Measurements from ENCODE around the gene MFAP2. TPM values are rescaled to one million over a fixed set of nuclear protein-coding genes. Genes with fewer than 3 reads are reported as not detected.

MFAP2 gene
- total and polyA plus RNA-seq, 2 of the 8 experiments (the other 6 are each of a cell fraction or from before 2014, with no cell fraction given), result 172 to 326 TPM

DNA sequence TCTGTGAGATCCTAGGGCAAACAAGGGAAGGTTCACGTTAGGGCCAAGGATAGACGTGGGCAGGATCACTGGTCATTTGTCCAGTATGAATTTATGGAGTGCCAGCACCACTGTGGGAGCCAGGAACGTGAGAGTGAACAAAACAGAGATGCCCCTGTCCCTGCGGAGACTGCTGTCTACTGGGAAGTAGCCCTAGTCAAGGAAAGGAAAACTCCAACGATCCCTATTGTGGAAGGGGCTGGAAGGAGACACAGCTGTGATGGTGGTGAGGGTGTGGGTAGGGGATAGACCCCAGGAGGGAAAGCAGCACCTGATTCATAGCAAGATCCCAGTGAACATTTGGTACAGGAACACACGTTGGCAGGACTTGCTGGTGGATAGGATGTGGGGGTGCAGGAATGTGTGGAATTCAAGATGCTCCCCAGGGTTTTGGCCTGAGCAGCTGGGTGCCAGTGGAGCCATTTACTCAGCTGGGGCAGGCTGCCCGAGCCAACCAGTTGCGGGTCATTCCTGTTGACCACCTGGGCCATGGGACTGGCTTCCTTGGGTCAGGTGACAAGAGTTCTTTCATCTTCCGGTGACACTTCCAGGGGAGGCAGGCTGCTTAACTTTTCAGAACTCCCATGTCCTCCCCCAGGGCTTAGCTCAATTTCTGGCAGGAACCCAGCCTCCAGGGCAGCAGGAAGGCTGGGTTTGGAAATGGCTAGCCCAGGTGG, 32.5 kb upstream of the MFAP2 start (continued):
- TF ChIP-seq EP300 (IDR thresholded peaks at IDR 0.05; ENCODE audit: borderline replicate concordance in 1 of 2, low read depth in 2 of 2, low read length in 2 of 2) (no peak), BCL11A (IDR thresholded peaks at IDR 0.05; ENCODE audit: low read depth in 2 of 2, low read length in 2 of 2) (no peak), EGR1 (IDR thresholded peaks at IDR 0.05; ENCODE audit: borderline replicate concordance, low read depth, low read length) (no peak), PHF8 (conservative IDR thresholded peaks at IDR 0.05; ENCODE audit: low read depth, low read length) (no peak), YY1 (IDR thresholded peaks at IDR 0.05; ENCODE audit: low read depth, low read length) (peak; percentile 28; the same call in 1 of the 2 replicates), JUN (IDR thresholded peaks at IDR 0.05; ENCODE audit: low read depth, low read length) (no peak), GABPA (IDR thresholded peaks at IDR 0.05; ENCODE audit: borderline replicate concordance, insufficient read depth, low read length) (no peak), NANOG (IDR thresholded peaks at IDR 0.05; ENCODE audit: insufficient read depth, low read depth, low read length, poor library complexity, severe bottlenecking) (peak; percentile 12), ASH2L (IDR thresholded peaks at IDR 0.05; ENCODE audit: low read length) (no peak), BACH1 (IDR thresholded peaks at IDR 0.05; ENCODE audit: low read length) (no peak), TEAD4 (IDR thresholded peaks at IDR 0.05; ENCODE audit: low read depth, low read length) (peak; percentile 98), SP1 (IDR thresholded peaks at IDR 0.05; ENCODE audit: low read depth, low read length) (peak; percentile 29; the same call in 1 of the 2 replicates), SUZ12 (IDR thresholded peaks at IDR 0.05; ENCODE audit: low read length) (no peak), RAD21 (IDR thresholded peaks at IDR 0.05 in 1 of 2, conservative IDR thresholded peaks at IDR 0.05 in 1 of 2; ENCODE audit: low read depth in 2 of 2, low read length in 2 of 2) (no peak), POLR2AphosphoS5 (IDR thresholded peaks at IDR 0.05; ENCODE audit: low read depth, low read length) (0 out of 2 replicates have a peak, but pooled peaks have one; percentile 20)
- TF ChIP-seq, protein P1, sequence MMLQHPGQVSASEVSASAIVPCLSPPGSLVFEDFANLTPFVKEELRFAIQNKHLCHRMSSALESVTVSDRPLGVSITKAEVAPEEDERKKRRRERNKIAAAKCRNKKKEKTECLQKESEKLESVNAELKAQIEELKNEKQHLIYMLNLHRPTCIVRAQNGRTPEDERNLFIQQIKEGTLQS (IDR thresholded peaks at IDR 0.05; ENCODE audit: insufficient read depth, low read depth, low read length), result no peak
- TF ChIP-seq, protein P2, sequence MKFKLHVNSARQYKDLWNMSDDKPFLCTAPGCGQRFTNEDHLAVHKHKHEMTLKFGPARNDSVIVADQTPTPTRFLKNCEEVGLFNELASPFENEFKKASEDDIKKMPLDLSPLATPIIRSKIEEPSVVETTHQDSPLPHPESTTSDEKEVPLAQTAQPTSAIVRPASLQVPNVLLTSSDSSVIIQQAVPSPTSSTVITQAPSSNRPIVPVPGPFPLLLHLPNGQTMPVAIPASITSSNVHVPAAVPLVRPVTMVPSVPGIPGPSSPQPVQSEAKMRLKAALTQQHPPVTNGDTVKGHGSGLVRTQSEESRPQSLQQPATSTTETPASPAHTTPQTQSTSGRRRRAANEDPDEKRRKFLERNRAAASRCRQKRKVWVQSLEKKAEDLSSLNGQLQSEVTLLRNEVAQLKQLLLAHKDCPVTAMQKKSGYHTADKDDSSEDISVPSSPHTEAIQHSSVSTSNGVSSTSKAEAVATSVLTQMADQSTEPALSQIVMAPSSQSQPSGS (IDR thresholded peaks at IDR 0.05; ENCODE audit: low read length), result no peak
- TF ChIP-seq, protein P3, sequence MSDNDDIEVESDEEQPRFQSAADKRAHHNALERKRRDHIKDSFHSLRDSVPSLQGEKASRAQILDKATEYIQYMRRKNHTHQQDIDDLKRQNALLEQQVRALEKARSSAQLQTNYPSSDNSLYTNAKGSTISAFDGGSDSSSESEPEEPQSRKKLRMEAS (IDR thresholded peaks at IDR 0.05), result peak; percentile 39; the same call in 1 of the 2 replicates
